H1 (cell line): ENCODE data around the gene WASF1.

Source experiments
- CTCF ChIP-seq, 3 experiments: IDR thresholded peaks; 1 replicate in 2 of 3; 2 replicates in 1 of 3; pipeline versions ENCODE4 v1.5.1 to v1.6.1; 2011; ENCODE audit warnings: low read length in 3 of 3, mild to moderate bottlenecking in 3 of 3, inconsistent platforms in 2 of 3, low read depth in 1 of 3, moderate library complexity in 1 of 3; ENCODE audit not compliant: insufficient read depth in 1 of 3; ENCODE audit errors: control extremely low read depth in 1 of 3
- MAX ChIP-seq: IDR thresholded peaks from 2 replicates; pipeline ENCODE4 v1.6.1; 2012; ENCODE audit warnings: inconsistent platforms
- POLR2A ChIP-seq, 2 experiments: IDR thresholded peaks; 1 replicate in 1 of 2; 2 replicates in 1 of 2; pipeline ENCODE4 v1.6.1; 2011; ENCODE audit warnings: low read depth in 2 of 2, low read length in 2 of 2, mild to moderate bottlenecking in 2 of 2; ENCODE audit errors: control extremely low read depth in 1 of 2
- POU5F1 ChIP-seq: IDR thresholded peaks from 2 replicates; pipeline ENCODE4 v1.6.1; 2011; ENCODE audit warnings: low read depth, mild to moderate bottlenecking, low read length, moderate library complexity
- ZNF274 ChIP-seq: IDR thresholded peaks from 2 replicates; pipeline ENCODE4 v1.7.0; 2012; ENCODE audit warnings: low read length, borderline replicate concordance; ENCODE audit errors: extremely low read depth

- TF ChIP-seq CTCF (IDR thresholded peaks at IDR 0.05; ENCODE audit: control extremely low read depth in 1 of 3, insufficient read depth in 1 of 3, low read depth in 1 of 3, low read length in 3 of 3), result no peak
- no peak for TF ChIP-seq POLR2A (IDR thresholded peaks at IDR 0.05; ENCODE audit: control extremely low read depth in 1 of 2, low read depth in 2 of 2, low read length in 2 of 2)
- no peak for TF ChIP-seq ZNF274
- TF ChIP-seq MAX, result no peak
- no peak for TF ChIP-seq POU5F1
Measured at GRCh38 chr6:110054664-110055386, 124.6 kb downstream of the WASF1 start.
